ENCODE measurements around the gene USP24.

DNA sequence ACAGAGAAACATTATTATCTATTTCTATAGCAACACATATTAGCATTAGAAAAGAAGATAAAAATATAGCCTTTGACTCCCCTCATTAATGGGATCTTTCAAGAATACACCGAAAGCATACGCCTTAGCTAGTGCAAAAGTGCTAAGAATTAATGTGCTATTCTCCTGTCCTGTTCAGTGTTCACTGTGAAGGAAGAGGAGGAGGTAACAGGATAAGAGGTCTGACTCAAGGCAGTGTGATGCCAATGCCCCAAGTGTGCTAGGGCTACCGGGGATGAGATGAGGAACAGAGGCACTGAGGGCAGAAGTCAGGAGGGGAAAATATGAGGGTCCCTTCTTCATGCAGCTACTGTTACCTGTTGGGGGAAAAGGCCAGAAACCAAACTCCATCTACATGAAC lies 43.5 kb downstream of the USP24 start:
- TF ChIP-seq POLR2A (IDR thresholded peaks at IDR 0.05): no peak
- TF ChIP-seq, protein P1, sequence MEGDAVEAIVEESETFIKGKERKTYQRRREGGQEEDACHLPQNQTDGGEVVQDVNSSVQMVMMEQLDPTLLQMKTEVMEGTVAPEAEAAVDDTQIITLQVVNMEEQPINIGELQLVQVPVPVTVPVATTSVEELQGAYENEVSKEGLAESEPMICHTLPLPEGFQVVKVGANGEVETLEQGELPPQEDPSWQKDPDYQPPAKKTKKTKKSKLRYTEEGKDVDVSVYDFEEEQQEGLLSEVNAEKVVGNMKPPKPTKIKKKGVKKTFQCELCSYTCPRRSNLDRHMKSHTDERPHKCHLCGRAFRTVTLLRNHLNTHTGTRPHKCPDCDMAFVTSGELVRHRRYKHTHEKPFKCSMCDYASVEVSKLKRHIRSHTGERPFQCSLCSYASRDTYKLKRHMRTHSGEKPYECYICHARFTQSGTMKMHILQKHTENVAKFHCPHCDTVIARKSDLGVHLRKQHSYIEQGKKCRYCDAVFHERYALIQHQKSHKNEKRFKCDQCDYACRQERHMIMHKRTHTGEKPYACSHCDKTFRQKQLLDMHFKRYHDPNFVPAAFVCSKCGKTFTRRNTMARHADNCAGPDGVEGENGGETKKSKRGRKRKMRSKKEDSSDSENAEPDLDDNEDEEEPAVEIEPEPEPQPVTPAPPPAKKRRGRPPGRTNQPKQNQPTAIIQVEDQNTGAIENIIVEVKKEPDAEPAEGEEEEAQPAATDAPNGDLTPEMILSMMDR (IDR thresholded peaks at IDR 0.05): no peak

Measured in esophagus squamous epithelium (tissue), 4 donors.